Epithelial cell of proximal tubule (primary cell): ENCODE measurements around the gene SYT1. TPM values are rescaled to one million over a fixed set of nuclear protein-coding genes. Genes with fewer than 3 reads are reported as not detected.

ENCODE experiments used
- DNase-seq: peaks from one replicate; pipeline ENCODE4 v3.0.0-alpha.2; 2011; ENCODE audit warnings: low read depth
- H3K4me3 ChIP-seq: 2 replicates; pipeline ENCODE4 v1.5.1; 2011; ENCODE audit warnings: low read depth, mild to moderate bottlenecking, low read length
- total RNA-seq: library from RNA; depleted of rRNA; stranded (reverse); fragments of >200 nt; gene quantifications from 2 replicates; pipeline ENCODE4 v1.2.3, GENCODE V29; 2015
- TF ChIP-seq, protein P1 (sequence below): conservative IDR thresholded peaks from 2 replicates; pipeline ENCODE4 v1.5.1; 2012; ENCODE audit warnings: low read depth, mild to moderate bottlenecking, low read length

SYT1 gene
- total RNA-seq, 1 donor from 2014 or later = 2.0 TPM

DNA sequence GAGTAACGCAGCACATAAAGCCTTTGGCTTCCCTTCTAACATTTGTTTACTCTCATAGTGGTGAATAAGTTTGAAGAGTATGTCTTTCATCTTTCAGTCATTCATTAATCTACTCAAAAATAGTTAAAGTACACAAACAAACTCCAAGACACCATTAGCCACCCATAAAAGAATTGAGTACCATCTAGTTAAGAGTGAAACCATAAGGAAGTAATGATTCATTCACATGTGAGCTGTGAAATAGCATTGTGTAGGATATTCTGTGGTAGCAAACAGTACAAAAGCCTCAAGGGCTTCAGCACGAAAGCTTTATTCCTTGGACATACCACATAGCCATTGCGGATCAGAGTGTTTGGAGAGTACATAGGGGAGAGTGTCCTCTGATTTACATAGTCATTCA lies 13.9 kb downstream of the SYT1 start:
- H3K4me3 ChIP-seq = no peak overlapping the region
- DNase-seq = no peak
- TF ChIP-seq, protein P1, sequence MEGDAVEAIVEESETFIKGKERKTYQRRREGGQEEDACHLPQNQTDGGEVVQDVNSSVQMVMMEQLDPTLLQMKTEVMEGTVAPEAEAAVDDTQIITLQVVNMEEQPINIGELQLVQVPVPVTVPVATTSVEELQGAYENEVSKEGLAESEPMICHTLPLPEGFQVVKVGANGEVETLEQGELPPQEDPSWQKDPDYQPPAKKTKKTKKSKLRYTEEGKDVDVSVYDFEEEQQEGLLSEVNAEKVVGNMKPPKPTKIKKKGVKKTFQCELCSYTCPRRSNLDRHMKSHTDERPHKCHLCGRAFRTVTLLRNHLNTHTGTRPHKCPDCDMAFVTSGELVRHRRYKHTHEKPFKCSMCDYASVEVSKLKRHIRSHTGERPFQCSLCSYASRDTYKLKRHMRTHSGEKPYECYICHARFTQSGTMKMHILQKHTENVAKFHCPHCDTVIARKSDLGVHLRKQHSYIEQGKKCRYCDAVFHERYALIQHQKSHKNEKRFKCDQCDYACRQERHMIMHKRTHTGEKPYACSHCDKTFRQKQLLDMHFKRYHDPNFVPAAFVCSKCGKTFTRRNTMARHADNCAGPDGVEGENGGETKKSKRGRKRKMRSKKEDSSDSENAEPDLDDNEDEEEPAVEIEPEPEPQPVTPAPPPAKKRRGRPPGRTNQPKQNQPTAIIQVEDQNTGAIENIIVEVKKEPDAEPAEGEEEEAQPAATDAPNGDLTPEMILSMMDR = no peak

DNA sequence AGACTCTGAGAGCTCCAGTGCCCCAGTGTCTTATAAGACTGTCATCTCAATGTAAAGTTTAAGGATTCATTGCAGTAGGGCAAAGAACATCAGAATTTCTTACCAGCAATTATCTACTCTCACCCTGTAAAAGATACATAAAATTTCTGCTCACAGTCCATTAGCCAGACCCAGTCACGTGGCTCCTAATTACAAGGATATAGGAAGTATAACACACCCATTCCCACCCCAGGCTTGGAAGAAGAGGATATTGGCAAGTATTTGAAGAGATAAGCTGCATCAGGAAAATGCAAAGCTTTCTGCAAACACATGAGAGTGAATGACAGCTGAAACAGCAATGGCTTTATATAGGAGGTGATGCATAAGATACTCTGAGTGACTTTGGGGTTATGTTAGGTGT lies 14.3 kb downstream of the SYT1 start:
- TF ChIP-seq, protein P1 = no peak
- H3K4me3 ChIP-seq = no peak overlapping the region
- no peak for DNase-seq

DNA sequence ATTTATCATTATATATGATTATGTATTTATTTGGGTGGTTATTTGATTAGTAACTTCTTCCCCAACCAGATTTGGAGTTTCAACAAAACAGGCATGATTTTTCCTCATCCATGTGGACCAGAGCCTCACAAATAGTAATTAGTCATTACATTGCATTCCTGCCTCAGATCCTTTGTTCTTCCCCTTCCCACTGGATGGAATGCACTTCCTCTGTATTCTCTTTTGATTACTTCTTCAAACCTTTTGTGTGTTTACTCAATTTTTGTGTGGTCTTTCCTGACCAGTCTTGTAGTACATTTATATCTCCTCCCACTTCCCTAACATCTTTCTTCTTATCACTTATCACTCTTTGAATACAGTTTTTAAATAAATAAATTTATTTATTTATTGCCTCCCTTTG lies 15.5 kb downstream of the SYT1 start:
- no peak for DNase-seq
- TF ChIP-seq, protein P1 = no peak
- no peak overlapping the region for H3K4me3 ChIP-seq

DNA sequence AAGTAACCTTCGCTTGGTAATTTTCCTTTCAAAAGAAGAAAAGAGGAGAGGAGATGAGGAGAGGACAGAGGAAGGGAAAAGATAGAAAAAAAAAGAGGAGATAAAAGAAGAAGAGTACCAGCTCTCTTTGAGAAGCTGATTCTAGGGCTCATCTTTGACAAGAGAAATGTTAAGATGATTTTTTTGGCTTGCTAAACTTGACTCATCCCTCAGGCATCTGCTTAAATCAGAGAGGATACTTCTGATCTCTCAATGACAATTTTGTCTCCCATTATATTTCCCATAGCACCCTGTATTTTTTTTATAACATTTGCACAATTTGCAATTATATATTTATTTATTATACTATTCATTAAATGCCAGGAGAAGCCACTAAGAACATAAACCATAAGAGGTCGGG lies 17.1 kb downstream of the SYT1 start:
- TF ChIP-seq, protein P1 = no peak
- DNase-seq = no peak
- no peak overlapping the region for H3K4me3 ChIP-seq

DNA sequence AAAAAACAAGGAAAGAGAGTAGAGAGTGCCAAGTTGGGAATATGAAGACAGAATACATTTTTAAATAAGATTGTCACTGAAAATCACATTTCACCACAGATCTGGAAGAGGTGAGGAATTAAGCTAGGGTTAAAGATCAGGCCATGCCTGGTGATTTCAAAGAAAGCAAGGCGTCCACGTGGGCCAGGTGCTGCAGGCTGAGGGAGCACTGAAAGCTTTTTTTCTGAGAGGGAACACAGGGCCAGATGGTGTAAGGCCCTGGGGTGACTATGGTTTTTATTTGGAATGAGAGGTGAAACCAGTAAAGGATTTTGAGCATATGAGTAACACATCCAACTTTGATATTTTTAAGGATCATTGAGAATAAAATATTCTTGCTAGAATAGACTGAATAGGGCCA lies 20.9 kb downstream of the SYT1 start:
- DNase-seq = no peak
- H3K4me3 ChIP-seq = no peak overlapping the region
- TF ChIP-seq, protein P1 = no peak

DNA sequence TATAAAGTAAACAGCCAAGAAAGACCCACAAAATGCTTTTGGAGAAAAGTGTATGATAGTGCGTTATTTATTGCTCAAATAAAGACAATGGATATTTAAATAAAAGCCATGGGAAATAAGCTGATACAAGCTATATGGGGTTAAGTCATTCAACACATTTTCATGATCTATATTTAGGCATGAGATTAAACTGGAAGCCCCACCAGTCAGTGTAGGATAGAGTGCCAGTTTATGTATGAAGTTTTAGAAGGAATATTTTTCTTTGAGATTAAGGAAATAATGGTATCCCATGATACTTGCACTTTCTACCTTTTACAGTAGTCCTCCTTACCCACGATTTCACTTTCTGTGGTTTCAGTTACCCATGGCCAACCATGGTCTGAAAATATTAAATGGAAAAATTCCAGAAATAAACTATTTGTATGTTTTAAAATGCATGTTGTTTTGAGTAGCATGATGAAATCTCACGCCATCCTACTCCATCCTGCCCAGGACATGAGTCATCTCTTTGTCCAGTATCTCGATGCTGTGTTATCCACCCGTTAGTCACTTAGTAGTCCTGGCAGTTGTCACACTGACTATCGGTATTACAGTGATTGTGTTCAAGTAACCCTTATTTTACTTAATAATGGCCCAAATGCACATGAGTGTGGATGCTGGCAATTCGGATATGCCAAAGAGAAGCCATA lies 22.3 kb downstream of the SYT1 start:
- H3K4me3 ChIP-seq = no peak overlapping the region
- DNase-seq = no peak
- TF ChIP-seq, protein P1 = no peak

DNA sequence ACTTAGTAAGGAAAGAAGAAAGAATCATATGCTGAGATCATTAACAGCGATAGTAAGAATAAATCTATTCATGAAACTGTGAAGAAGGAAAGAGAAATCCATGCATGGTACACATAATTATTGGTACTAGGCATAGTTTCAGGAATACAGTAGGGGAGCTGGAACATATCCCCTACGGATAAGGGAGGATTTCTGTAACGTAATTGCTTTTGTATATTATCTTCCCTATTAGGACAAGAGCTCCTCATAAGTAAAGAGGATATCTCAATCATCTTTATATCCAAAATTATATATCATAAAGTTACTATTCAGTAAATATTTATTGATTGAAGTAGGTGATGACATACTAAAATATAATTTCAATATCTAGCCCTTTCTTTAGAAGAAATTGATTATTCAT lies 22.9 kb downstream of the SYT1 start:
- TF ChIP-seq, protein P1 = no peak
- no peak for DNase-seq
- H3K4me3 ChIP-seq = no peak overlapping the region
